ENCODE data around the gene SHISA5.

DNA sequence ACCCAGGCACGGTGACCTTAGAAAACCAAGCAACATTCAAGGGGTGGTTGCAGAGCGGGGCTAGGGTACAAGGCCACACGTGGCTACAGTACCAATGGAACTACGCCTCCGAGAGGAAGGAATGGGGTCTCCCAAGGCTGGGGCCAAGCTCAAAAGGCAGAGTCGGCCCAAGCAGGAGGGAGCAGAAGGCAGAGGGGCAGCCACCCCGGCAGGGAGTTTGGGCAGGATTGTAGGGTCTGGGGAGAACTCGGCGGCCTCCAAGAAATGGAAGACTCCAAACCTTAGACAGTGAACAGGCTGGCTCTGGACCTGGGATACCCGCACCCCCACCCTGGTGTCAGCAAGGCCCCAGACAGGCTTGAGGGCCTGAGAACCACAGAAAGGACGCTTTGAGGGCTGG, 28.8 kb downstream of the SHISA5 start:
- TF ChIP-seq, protein P1, sequence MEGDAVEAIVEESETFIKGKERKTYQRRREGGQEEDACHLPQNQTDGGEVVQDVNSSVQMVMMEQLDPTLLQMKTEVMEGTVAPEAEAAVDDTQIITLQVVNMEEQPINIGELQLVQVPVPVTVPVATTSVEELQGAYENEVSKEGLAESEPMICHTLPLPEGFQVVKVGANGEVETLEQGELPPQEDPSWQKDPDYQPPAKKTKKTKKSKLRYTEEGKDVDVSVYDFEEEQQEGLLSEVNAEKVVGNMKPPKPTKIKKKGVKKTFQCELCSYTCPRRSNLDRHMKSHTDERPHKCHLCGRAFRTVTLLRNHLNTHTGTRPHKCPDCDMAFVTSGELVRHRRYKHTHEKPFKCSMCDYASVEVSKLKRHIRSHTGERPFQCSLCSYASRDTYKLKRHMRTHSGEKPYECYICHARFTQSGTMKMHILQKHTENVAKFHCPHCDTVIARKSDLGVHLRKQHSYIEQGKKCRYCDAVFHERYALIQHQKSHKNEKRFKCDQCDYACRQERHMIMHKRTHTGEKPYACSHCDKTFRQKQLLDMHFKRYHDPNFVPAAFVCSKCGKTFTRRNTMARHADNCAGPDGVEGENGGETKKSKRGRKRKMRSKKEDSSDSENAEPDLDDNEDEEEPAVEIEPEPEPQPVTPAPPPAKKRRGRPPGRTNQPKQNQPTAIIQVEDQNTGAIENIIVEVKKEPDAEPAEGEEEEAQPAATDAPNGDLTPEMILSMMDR (IDR thresholded peaks at IDR 0.05 in 4 of 5, conservative IDR thresholded peaks at IDR 0.05 in 1 of 5): no peak
- no peak for TF ChIP-seq POLR2A (IDR thresholded peaks at IDR 0.05)

Data from gastrocnemius medialis (tissue), 4 donors.